Stimulated activated CD8-positive, alpha-beta memory T cell treated with anti-CD3 and anti-CD28 coated beads, Interleukin-12 subunit alpha, Interleukin-12 subunit beta, amount 100 ng/mL, for 24 hours (primary cell): ENCODE measurements around the gene ARL5C.

Experiments used
- DNase-seq: peaks from one replicate; pipeline ENCODE4 v3.0.0-alpha.2; 2020; ENCODE audit errors: extremely low read depth

The ARL5C gene

DNA sequence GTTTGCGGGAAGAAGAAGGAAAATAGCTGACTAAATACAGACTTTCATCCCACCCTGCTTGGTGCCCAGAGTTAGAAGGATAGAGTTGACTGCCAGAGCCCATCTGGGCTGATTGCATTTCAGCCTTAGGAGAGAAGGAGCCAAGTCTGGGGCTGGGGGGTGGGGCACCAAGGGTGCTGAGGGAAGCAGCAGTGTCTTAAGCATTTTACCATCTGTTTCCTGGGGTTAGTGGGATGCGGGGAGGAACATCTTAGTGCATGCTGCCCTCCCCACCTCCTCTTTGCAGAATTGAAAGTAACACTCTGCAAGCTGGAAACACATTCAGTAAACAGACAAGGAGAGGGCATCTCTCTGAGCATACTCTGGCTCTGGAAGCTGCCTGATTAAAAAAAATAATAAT, 1.5 kb upstream of the ARL5C start:
- DNase-seq: no peak

DNA sequence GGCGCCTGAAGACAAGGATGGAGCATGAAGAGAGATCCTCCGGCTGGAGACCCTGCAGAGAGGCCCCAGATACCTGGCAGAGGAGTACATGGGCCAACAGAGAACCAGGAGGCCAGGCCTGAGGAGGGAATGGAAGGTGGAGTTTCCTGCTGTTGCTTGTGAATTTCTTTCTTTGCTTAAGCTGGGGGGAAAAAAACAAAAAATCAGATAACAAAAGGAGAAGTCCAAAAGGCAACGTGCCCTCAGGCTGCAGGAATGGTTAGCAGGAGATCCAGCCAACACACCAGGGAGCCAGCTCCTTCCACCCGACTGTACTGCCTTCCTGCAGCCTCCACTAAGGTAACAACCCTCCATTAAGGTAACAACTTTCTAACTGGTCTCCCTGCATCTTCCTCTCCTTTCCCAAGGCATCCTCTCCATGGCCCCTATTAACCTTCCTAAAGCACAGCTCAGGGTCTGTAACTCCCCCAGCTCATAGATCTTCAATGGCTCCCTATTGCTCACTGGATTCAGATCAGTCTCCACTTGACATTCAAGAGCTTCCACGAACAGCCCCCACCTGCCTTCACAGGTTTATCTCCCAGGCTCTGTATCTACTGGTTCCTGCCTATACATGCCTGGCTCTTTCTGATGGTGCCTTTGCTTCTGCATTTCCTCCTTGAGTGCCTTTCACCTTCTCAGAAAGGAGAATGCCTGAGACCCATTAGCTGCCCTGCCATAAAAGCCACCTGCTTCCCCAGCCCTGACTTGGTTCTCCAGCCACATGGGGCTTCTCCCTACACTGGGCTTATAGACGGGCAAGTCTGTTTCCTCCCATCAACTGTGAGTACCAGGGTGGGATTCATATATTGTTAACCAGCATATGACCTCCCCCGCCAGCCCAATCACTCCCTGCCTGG, 725 bp upstream of the ARL5C start:
- no peak for DNase-seq

- no peak for DNase-seq
These were observed 652 bp downstream of the ARL5C start for GRCh38 chr17:39165178-39165840.

GRCh38 chr17:39164675-39165143, 1.3 kb downstream of the ARL5C start:
- DNase-seq: peak; percentile 48

- no peak for DNase-seq
These were observed 4.0 kb downstream of the ARL5C start for GRCh38 chr17:39161962-39162361.

DNA sequence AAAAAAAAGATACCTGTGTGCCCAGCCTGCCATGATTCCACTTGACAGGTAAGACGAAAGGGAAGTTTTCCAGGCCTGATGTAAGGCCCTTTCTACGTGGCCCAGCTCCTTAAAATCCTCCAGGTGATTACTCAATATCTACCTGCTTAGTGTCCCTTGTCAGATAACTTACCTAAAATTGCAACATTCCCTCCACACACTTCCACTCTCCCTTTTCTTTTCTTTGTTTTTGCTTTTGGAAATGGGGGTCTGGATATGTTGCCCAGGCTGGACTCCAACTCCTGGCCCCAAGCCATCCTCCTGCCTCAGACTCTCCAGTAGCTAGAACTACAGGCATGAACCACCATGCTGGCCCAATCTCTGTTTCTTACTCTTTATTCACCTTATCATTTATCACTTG, 7.3 kb downstream of the ARL5C start:
- no peak for DNase-seq

DNA sequence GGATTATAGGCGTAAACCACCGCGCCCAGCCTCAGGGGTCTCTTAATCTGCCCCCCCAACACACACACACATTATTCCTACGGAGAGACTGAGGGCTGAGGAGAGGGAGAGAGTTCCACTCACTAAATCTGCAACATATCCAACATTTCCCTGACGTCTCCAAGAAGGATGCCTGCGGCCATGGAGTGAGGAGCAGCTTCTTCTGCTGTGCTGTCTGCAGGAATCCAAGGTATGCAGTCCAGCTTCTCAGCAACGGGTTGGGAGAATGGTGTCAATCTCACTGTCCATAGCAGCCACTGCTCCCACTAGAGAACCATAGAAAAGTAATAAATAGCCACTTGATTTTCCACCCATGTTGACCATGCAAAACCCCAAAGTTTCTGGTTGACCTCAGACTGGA, 9.5 kb downstream of the ARL5C start:
- no peak for DNase-seq

GRCh38 chr17:39155654-39156053, 10.3 kb downstream of the ARL5C start:
- no peak for DNase-seq

DNA sequence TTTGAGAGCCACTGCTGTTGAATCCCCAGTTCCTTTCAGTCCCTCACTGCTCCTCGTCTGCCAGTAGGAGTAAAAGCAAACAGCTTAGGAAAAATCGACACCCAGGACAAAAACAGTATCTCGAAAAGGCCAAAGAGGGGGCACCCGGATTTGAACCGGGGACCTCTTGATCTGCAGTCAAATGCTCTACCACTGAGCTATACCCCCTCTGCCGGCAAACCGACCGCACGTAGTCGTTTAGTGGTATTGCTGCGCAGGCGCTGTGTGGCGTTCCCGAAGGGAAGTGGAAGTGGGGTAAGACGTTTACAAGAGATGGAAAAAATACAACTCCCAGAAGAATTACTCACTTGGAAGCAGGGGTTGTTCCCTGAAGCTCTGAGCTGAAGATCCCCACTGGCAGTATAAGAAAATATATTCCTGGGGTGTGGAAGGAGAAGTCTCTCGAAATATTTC, 12.3 kb downstream of the ARL5C start:
- peak; percentile 67 for DNase-seq

DNA sequence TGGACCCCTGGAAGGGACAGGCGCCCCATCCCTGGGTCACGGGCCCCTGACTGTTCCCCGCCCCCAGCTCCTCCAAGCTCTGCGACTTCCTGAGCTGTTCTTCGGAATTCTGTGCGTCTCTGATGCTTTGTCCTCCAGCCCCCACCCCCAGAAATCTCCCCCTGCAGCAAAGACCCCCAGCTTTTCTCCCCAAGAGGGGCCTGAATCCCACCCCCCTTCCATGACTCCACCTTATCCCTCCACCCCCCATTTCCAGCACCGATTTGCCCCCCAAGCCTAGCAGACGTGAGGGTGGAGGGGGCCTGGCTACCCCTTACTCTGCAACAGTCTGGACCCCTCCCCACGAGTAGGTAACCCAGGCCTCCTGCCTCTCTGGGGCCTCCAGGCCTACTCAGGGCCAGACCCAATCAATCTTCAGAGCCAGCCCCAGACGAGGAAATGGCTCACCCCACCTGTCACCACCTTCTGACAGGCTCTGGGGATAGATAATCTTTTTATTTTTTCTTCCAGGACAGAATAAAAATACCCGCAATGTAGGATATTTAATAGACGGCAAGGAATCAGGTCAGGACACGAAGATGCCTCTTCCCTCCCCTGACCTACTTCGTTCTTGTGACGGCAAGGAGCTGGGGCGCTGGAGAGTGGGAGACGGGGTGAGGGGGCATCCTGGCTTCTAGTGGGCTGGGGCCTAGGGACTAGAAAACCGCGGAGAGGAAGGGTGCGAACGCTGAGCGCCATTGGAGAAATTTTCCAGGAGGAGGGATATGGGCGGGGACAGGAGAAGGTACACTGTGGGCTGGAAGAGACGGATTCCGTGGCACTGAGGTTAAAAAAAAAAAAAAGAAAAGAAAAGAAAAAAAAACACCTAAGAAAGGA, 13.8 kb downstream of the ARL5C start:
- DNase-seq: no peak

- DNase-seq: no peak
These were observed 14.6 kb downstream of the ARL5C start, which contains the start of gene PLXDC1 for GRCh38 chr17:39151150-39151942. PLXDC1 (minus strand) TSS chr17:39151637; CDS start chr17:39151437, 200 bp downstream.

DNA sequence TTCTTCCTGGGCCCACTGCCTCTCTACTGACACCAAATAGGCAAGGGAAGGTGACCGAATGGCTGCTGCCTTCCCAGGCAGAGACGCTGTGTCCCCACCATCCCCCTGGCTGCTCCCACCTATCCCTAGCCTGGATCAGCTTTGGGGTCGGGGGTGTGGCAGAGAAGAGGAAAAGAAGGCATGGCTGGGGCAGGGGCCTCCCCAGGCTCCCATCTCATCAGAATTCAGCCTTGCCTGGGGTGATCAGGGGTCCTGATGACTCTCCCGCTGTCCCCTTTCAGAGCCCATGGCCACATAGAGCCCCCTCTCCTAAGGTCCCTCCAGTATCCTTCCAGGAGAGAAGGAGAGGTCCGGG, 15.2 kb downstream of the ARL5C start:
- DNase-seq: no peak

DNA sequence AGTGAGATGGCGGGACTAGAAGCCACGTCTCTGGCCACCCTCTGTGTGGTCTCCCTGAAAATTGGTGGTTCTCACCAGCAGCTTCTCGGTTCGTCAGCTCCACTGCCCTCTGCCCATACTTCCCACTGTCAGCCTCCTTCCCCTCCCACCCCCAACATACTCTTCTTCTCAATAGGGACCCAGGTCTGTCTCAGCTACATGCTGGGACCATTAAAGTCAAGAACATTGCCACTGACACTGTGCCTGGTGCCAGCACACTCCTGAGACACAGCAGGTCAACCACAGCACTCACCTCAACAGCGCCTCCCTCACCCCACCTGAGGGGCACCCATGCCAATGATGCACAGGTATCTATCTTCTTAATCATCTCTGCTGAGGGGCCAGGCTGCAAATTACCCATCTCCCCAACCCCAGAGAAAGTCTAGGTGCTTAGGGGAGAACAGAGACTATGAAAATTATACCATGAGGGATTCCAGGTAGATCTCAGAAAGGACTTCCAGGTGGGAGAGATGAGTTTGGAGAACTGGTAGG, 15.8 kb downstream of the ARL5C start:
- no peak for DNase-seq

GRCh38 chr17:39147221-39148185, 18.5 kb downstream of the ARL5C start:
- no peak for DNase-seq

- DNase-seq: no peak
These were observed 19.7 kb downstream of the ARL5C start for GRCh38 chr17:39146273-39146672.

DNA sequence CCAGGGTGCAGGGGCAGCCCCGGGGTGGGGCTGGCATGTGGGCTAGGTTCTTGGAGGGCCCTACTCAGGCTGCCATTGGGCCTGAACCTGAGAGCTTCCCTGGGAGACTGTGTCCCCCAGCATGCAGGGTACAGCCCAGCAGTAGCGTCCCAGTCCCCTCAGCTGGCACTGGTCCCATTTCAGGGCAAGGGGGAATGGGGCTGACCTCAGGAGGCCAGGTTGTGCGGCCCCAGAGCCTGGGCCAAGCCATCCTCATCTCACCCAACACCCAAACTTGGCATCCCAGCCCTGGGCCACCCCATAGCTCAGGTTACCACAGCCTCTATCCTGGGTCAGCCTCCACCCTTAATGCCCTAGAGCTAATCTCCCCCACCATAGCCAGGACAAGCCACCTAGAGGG, 20.8 kb downstream of the ARL5C start:
- DNase-seq: no peak

DNA sequence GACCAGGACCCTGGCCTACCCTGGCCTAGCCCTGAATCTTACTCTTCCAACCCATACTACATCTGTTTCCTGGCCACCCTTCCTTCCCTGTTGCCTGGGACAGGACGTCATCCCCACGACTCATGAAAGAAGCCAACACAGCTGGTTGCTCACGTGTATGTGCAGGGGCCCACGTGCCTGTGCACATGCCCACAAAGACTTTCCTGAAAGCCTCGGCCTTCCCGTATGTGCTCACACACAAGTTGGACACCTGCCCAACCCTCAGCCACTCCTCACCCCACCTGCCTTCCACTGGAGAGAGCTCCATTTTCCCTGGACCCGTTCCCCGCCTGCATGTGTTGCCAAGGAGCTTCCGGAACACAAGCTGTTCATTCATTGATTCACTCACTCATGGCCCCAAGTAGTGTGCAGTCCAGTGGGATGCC, 21.5 kb downstream of the ARL5C start:
- no peak for DNase-seq

- DNase-seq: no peak
These were observed 22.3 kb downstream of the ARL5C start for GRCh38 chr17:39143552-39144093.

- DNase-seq: no peak
These were observed 23.9 kb downstream of the ARL5C start for GRCh38 chr17:39141915-39142664.
